Subcutaneous adipose tissue (tissue), 4 donors: ENCODE data around the gene FAM53B. TPM values are rescaled to one million over a fixed set of nuclear protein-coding genes. Genes with fewer than 3 reads are reported as not detected.

ENCODE experiments used
- total RNA-seq, 4 donors: library from RNA; depleted of rRNA; stranded (reverse); fragments of >200 nt; gene quantifications; one replicate each; pipeline ENCODE4 v1.1.0, GENCODE V29; 2016
- TF ChIP-seq, protein P1 (sequence below): fragments of 450-650 bp; IDR thresholded peaks from one replicate; pipeline ENCODE4 v1.5.1; 2016; ENCODE audit warnings: low read depth, mild to moderate bottlenecking, control low read depth, antibody characterized with exemption, moderate library complexity

FAM53B gene
- total RNA-seq, 4 donors from 2014 or later: 13.5 to 39.2 (median 29.5) TPM

DNA sequence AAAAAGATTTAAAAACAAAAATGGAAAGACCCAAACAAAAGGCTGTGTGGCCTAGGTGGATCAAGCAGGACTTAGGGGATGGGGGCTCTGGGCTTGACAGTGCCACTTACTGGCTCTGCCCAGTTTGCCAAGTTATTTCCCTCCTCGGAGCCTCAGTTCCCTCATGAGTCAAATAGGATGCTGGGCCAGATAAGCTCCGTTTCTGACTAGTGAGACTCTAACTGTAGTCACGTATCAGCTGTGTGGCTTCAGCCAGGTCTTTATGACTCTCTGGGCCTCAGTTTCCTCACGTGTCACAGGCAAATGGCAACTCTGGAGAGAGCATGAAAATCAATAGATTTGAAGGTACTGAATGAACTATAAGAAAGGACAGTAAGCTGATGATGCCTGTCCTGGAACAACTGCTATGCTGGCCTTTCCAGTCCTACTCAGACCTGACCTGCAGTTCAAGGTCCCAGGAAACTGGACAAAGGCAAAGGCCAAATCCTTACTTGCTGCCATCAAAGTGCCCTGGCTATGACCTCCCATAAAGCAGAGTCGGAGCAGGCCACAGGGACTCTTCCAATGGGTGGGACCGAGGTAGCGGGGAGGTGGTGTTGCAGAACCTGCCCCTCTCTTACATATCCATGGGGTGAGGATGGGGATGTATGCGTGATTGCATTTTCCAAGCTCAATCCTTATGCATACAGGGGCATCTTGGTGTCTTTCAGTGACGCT is 27.0 kb downstream of the FAM53B start:
- TF ChIP-seq, protein P1, sequence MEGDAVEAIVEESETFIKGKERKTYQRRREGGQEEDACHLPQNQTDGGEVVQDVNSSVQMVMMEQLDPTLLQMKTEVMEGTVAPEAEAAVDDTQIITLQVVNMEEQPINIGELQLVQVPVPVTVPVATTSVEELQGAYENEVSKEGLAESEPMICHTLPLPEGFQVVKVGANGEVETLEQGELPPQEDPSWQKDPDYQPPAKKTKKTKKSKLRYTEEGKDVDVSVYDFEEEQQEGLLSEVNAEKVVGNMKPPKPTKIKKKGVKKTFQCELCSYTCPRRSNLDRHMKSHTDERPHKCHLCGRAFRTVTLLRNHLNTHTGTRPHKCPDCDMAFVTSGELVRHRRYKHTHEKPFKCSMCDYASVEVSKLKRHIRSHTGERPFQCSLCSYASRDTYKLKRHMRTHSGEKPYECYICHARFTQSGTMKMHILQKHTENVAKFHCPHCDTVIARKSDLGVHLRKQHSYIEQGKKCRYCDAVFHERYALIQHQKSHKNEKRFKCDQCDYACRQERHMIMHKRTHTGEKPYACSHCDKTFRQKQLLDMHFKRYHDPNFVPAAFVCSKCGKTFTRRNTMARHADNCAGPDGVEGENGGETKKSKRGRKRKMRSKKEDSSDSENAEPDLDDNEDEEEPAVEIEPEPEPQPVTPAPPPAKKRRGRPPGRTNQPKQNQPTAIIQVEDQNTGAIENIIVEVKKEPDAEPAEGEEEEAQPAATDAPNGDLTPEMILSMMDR: no peak

DNA sequence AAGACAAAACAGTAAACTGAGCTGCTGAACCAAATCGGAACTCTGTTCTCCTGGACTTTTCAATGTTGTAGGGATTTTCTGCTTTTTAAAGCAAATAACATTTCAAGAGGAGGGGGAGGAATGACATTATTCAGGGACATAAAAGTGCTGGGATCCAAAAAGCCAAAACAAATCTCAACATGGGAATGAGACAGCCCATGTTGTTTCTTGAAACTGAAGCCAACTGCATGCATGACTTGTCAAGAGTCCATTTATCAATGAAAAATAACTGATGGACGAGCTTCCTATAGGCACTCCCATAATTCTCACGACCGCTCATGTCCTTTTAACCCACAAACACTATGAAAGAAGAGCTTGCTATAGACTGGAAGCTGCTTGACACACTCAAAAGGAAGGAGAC is 27.8 kb downstream of the FAM53B start:
- TF ChIP-seq, protein P1: no peak

DNA sequence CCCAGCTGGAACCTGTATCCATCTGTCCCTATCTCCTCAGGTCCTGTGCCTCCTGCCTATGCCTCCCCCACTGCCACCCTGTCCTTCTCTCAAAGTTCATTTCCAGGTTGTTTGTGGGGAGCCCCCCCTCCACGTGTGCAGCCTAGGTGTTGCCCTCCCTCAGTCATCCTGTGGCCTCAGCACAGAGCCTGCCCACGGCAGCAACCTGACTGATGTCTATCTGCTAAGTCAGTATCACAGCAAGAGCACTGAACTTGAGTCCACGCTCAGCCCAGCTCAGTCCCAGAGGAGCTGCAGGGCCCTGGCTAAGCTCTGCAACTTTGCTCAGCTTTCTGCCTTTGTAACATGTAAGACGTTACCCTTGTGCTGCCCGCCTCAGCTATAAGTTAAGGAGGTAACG is 28.7 kb downstream of the FAM53B start:
- TF ChIP-seq, protein P1: no peak

DNA sequence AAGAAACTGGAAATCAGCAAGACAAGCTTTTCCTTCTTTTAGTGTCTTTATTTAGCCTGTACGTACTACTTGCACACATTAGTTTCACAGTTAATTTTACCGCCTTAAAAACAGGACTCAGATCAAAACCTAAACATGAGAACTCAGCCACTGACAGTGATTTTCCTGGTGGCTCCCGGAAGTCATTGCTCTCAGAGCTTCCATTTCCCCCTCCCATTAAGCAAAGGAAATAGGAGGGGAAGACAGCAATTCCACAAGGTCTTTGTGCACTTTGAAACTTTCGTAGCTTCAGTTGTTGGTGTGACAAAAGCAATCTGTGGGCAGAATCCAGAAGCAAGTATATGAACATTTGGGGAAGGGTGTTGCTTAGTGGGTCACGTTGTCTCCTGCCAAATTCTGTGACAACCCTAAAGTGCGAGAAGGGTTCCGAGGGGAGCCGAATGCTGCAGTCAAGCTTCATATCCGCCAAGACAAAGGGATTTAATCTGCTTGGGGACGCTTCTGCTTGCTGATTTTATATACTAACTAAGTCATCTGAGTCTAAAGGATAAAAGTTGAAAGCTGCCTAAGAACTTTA is 30.4 kb downstream of the FAM53B start:
- TF ChIP-seq, protein P1: no peak

DNA sequence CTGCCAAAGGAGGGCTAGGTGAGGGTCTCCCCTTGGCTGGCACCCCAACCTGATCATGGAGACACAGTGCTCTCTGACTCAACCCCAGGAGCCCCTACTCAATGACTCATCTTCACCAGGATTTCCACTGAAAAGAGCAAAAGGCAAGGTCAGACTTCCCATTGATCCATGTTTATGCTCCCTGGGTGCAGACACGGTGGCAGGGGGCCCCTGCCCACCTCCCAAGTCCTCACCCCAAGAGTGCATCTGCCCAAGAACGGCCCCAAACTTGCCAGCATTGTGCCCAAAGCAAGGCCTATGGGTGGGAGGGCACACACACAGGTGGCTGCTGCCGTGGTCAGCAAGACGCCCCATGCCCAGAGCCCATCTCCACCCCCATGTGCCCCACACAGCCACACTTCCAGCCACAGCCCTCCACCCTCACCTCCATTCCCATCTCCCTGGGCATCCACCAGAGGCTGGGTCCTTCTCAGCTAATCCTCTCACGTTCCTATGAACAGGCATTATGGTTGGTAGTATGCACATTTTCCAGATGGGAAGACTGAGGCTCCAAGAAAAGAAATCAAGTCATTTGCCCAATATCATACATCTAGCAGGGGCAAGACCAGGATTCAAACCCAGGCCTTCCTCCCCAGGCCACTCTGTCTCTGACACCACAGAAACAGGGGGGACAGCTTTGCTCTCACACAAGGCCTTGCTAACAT is 31.3 kb downstream of the FAM53B start:
- TF ChIP-seq, protein P1: no peak

DNA sequence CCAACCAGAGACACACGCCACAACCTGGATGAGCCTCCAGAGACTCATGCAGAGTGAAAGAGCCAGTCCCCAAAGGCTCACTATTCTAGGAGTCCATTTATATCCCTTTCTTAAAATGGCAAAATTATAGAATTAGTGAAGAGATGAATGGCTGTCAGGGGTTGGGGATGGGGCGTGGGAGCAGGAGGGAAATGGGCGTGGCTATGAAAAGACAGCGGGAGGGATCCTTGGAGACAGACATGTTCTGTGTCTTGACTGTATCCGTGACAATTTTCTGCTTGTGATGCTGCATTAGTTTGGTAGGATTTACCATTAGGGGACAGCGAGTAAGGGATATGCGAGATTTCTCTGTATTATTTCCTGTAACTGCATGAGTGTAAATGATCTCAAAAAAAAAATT is 33.0 kb downstream of the FAM53B start:
- TF ChIP-seq, protein P1: no peak

DNA sequence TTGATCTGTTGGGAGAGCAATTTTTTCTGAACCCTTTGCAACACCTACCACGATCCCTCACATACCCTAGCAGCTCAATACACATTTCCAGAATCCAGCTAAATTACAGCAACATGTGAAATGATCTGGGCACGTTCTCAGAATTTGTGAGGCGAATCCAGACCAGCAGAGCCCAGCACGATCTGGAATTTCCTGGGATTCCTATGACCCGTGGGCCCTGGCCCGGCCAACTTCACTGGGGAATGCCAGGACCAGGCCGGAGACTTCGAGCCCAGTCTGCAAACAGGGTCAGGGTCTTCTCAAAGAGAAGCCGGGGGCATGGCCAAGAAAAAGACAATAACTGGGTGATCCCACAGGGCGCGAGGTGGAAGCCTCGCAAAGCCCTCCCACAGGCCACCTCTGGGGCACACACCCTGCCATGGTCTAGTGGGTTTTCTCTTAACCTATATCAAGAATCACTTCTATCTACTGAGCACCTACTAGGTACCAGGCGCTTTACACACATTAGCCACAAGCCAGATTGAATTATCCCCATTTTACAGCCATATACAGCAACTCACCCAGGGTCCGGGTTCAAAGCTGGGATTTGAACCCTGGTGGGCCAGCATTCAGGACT is 33.8 kb downstream of the FAM53B start:
- TF ChIP-seq, protein P1: no peak
